RWPE2 (cell line): ENCODE measurements around the gene MUC20.
A peak's percentile ranks its signal among the peaks of the same experiment; 100 is the strongest.

Source experiments
- ATAC-seq: fragments of 200-7000 bp; cut with Tn5 transposase; 3 replicates; pipeline ENCODE4 v1.9.1; 2021; ENCODE audit warnings: low read depth
- DNase-seq: peaks from one replicate; pipeline ENCODE4 v3.0.0-alpha.2; 2020; ENCODE audit warnings: low spot score
- H3K27ac ChIP-seq: fragments of 450-650 bp; 2 replicates; pipeline ENCODE4 v1.5.1; 2017; ENCODE audit warnings: mild to moderate bottlenecking; ENCODE audit not compliant: poor library complexity, severe bottlenecking
- H3K27me3 ChIP-seq: fragments of 250-450 bp; sonication (Bioruptor Pico); 2 replicates; pipeline ENCODE4 v1.5.1; 2021; ENCODE audit warnings: mild to moderate bottlenecking, moderate library complexity; ENCODE audit not compliant: insufficient read depth, poor library complexity, severe bottlenecking
- H3K36me3 ChIP-seq: fragments of 250-450 bp; sonication (Bioruptor Pico); 2 replicates; pipeline ENCODE4 v1.5.1; 2020; ENCODE audit warnings: low read depth, mild to moderate bottlenecking, moderate library complexity
- H3K4me1 ChIP-seq: fragments of 250-450 bp; sonication (Bioruptor Pico); 2 replicates; pipeline ENCODE4 v1.5.1; 2021; ENCODE audit warnings: mild to moderate bottlenecking, moderate library complexity; ENCODE audit not compliant: insufficient read depth, poor library complexity, severe bottlenecking
- H3K4me3 ChIP-seq: fragments of 250-450 bp; sonication (Bioruptor Pico); 2 replicates; pipeline ENCODE4 v1.5.1; 2021; ENCODE audit warnings: mild to moderate bottlenecking, moderate library complexity; ENCODE audit not compliant: severe bottlenecking
- H3K9me3 ChIP-seq: fragments of 250-450 bp; sonication (Bioruptor Pico); 2 replicates; pipeline ENCODE4 v1.5.1; 2021; ENCODE audit warnings: mild to moderate bottlenecking, moderate library complexity; ENCODE audit not compliant: severe bottlenecking
- TF ChIP-seq, protein P1 (sequence below): fragments of 450-650 bp; IDR thresholded peaks from one replicate; pipeline ENCODE4 v1.5.1; 2017; ENCODE audit warnings: mild to moderate bottlenecking, moderate library complexity; ENCODE audit not compliant: poor library complexity, severe bottlenecking

Gene MUC20

DNA sequence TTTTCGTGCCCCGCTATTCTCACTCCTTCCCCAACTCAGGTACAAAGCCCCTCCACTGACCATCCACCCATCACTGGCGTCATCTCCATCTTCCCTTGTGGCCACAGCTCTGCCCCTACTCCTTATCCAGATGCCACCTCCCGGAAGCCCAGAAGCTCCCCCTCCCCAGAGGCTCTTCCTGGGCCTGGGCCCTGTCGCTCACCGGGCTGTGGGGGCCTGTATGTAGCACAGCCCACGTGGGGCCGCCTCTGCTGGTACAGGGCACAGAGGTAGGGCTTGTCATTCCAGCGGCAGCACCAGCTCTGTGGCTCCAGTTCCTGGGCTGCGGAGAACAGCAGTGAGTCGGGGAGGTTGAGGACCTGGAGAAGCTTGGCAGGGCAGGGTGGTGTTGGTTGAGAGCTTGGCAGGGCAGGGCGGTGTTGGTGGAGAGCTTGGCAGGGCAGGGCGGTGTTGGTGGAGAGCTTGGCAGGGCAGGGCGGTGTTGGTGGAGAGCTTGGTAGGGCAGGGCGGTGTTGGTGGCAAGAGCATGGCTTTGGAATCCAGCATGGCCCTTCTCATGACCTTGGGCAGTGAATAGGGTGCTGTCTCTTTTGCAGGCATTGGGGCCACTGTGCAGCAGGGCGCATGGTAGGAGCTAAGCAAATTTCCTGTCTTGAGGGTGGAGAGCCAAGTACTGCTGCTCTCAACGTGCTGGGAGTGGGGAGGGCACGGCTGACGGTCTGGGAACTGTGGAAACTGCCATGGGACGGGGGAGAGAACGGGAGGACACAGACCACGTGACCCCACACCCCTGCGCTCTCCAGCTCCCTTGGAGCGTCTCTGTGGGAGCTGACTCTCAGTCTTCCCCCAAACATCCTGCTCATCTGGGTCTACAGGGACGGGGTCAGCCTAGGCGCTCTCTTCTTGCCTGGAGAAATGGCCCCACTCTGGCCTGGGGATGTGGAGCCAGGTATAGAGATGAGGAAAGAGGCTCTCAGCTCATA is 43.4 kb downstream of the MUC20 start:
- ATAC-seq (no peak), DNase-seq (no peak)
- TF ChIP-seq, protein P1, sequence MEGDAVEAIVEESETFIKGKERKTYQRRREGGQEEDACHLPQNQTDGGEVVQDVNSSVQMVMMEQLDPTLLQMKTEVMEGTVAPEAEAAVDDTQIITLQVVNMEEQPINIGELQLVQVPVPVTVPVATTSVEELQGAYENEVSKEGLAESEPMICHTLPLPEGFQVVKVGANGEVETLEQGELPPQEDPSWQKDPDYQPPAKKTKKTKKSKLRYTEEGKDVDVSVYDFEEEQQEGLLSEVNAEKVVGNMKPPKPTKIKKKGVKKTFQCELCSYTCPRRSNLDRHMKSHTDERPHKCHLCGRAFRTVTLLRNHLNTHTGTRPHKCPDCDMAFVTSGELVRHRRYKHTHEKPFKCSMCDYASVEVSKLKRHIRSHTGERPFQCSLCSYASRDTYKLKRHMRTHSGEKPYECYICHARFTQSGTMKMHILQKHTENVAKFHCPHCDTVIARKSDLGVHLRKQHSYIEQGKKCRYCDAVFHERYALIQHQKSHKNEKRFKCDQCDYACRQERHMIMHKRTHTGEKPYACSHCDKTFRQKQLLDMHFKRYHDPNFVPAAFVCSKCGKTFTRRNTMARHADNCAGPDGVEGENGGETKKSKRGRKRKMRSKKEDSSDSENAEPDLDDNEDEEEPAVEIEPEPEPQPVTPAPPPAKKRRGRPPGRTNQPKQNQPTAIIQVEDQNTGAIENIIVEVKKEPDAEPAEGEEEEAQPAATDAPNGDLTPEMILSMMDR, result no peak
- H3K36me3 ChIP-seq, result no peaks in the 10 kb centered on the region
- no peak overlapping the region for H3K27ac ChIP-seq
- H3K9me3 ChIP-seq, result no peaks in the 10 kb centered on the region
- H3K4me1 ChIP-seq, result no peaks in the 10 kb centered on the region
- H3K4me3 ChIP-seq, result no peak overlapping the region
- H3K27me3 ChIP-seq, result peaks cover 21% of the 10 kb centered on the region

- Histone ChIP-seq H3K4me3 (no peak overlapping the region), H3K27me3 (peaks cover 17% of the 10 kb centered on the region), H3K27ac (no peak overlapping the region), H3K4me1 (no peaks in the 10 kb centered on the region), H3K9me3 (no peaks in the 10 kb centered on the region), H3K36me3 (no peaks in the 10 kb centered on the region)
- TF ChIP-seq, protein P1, result no peak
- DNase-seq (peak; percentile 45), ATAC-seq (no peak)
These were observed 44.4 kb downstream of the MUC20 start for GRCh38 chr3:195764961-195765706.

- Histone ChIP-seq H3K4me1 (no peaks in the 10 kb centered on the region), H3K4me3 (no peak overlapping the region), H3K27ac (no peak overlapping the region), H3K36me3 (no peaks in the 10 kb centered on the region), H3K27me3 (peaks cover 5% of the 10 kb centered on the region), H3K9me3 (no peaks in the 10 kb centered on the region)
- ATAC-seq, result no peak
- TF ChIP-seq, protein P1, result no peak
- peak; percentile 40 for DNase-seq
These were observed 45.9 kb downstream of the MUC20 start for GRCh38 chr3:195766671-195767070.

- no peak for ATAC-seq
- no peaks in the 10 kb centered on the region for H3K9me3 ChIP-seq
- H3K4me3 ChIP-seq, result no peak overlapping the region
- DNase-seq, result peak; percentile 37
- TF ChIP-seq, protein P1, result no peak
- no peaks in the 10 kb centered on the region for H3K36me3 ChIP-seq
- no peaks in the 10 kb centered on the region for H3K27me3 ChIP-seq
- no peak overlapping the region for H3K27ac ChIP-seq
- H3K4me1 ChIP-seq, result no peaks in the 10 kb centered on the region
These were observed 47.0 kb downstream of the MUC20 start for GRCh38 chr3:195767792-195768191.
